Cerebellar nuclear complex (tissue), 1 donor: ENCODE results near the gene OR5A1.
"Not testable (repeated sequence)": the region's sequence is repeated elsewhere in the genome, so short reads cannot be mapped to it uniquely, and the experiment has no call there.

Experiments used
- DNase-seq, 2 experiments: peaks; one replicate each; lab custom pipeline; 2025; lab: John Stamatoyannopoulos, UW

OR5A1 gene

GRCh38 chr11:59436169-59436568 lies at the start of gene OR5A1:
Gene OR5A1, plus strand, starts transcription at chr11:59436469. Its CDS starts 6,700 bp downstream, at chr11:59443169.
- no peak for DNase-seq

DNA sequence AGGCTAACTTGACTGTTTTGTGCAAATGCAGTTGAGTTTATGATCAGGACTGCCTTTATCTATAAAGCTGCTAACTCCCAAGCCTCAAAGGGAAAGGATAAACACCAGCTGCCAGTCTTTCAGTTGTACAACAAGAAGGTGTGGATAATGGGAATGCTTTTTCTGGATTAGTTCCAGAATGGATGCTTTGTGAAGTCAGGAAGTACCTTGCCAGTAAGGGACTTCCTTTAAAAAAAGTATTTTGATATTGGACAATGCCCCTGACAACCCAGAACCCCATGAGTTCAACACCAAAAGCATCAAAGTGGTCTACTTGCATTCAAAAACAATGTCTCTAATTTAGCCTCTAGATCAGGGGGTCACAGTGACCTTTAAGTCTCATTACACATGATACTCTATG lies 42.1 kb upstream of the OR5A1 start:
- no peak for DNase-seq

DNA sequence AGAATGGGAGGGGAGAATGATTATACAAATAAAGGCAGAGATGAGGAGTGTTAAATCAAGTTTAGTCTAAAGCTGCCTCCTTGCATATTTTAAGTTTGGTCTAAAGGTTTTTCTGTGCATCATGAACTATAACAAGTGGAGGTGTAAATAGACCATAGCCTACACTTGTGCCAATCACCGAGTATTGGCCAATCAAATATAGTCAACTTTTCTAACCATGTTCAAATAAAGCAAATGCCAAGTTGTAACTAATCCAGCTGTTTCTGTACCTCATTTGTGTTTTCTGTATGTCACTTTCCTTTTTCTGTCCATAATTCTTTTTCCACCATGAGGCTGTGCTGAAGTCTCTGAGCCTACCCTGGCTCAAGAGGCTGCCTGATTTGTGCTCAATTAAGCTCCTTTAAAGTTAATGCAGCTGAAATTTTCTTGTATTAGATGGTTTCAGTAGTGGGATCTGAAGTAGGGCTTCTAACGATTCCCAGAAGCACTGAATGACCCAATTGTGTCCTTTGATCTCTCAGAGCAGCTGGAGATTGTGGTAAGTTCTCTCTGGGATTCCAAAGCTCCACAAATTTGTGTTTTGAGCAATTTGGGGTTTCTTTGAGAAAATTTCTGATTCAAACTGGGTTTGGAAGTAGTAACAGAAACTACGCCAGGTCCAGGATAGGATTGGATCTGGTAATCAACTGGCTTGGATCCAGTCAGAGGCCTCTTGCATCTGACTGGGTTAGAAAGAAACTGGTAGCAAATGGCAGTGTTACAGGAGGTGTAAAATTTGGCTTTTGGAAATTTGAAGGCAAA lies 35.6 kb upstream of the OR5A1 start:
- no peak for DNase-seq

DNA sequence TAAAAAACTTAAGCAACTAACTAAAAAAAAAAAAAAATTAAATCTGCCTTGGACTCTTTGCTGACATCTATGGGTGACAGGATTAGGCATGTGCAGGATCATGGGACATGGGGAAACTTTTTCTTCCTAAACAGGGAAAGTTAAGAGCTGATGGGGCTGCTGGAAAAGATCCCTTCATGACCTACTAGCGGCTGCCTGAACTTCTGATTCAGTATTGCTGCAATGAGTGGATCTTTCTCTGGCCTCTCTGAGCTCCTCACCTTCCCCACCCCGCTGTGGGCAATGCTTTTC lies 35.1 kb upstream of the OR5A1 start:
- no peak for DNase-seq

DNA sequence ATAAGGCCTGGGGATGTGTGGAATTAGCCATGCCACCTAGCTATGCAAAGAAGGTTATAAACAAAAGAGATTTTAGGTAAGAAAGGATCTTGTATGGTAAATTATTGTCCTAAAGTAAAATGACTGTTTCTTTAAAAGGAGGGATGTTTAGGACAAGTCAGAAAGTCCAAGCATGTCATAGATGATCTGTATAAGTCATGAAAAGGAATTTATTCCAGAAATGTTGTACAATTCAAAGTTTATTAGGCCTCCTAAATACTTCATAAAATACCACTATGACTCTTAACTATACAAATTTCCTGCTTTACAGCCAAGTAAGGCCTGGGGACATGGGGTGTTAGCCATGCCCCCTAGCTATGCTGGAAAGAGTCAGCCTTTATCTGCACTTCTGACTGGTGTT lies 32.7 kb upstream of the OR5A1 start:
- no peak for DNase-seq

GRCh38 chr11:59413646-59414045 lies 22.6 kb upstream of the OR5A1 start:
- DNase-seq: no peak

DNA sequence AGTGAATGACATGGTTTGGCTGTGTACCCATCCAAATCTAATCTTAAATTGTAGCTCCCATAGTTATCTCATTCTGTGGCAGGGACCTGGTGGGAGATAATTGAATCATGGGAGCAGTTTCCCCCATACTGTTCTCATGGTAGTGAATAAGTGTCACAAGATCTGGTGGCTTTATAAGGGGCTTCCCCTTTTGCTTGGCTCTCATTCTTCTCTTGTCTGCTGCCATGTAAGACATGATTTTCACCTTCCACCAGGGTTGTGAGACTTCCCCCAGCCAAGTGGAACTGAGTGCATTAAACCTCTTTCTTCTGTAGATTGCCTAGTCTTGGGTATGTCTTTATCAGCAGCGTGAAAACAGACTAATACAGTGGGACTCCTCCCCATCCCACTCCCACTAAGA lies 21.2 kb upstream of the OR5A1 start:
- DNase-seq: no peak

DNA sequence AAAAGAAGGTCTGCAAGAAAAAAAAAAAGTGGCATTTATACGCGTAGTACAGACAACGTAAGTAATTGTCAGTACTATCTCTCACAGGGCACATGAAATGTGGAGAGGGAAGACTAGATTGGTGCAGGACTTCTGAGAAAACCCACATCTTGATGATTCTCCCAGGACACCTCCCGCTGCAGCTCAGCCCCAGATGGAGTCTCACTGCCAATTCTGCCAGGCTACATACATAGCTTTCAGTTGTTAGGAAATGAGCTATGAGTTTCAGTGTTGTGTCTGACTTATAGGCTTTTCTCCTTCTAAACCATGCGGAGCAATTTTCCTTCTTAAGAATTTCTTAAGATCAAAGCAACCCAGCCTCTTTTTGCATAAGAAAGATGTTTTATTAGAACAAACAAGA lies 19.7 kb upstream of the OR5A1 start:
- DNase-seq: no peak

GRCh38 chr11:59417023-59417422 lies 19.2 kb upstream of the OR5A1 start:
- DNase-seq: no peak

DNA sequence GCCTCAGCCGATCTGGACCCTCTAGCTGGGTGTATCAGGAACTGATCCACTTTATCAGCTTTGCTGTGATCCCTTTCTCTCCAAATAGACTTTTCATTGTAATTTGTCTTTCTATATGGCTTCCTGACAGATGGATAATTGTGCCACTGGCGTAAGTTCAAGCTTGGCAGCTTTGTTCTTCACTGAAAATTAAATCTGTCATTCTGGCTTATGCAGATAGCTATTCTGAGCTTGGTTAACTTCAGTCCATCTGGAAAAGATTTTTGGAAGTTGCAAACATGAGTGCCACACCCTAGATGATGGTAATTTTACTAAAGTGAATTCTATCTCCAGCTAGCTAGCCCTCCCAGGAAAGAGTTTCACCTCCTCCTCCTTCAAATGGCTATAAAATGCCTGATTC lies 18.1 kb upstream of the OR5A1 start:
- no peak for DNase-seq

GRCh38 chr11:59423835-59424234 lies 12.4 kb upstream of the OR5A1 start:
- DNase-seq: no peak

DNA sequence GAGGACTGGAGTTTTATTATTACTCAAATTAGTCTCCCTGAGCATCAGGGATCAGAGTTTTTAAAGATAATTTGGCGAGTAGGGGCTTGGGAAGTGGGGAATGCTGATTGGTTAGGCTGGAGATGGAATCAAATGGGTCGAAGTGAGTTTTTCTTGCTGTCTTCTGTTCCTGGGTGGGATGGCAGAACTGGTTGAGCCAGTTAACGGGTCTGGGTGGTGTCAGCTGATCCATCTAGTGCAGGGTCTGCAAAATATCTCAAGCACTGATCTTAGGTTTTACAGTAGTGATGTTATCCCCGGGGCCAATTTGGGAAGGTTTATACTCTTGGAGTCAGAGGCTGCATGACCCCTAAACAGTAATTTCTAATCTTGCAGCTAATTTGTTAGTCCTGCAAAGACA lies 11.1 kb upstream of the OR5A1 start:
- DNase-seq: no peak

DNA sequence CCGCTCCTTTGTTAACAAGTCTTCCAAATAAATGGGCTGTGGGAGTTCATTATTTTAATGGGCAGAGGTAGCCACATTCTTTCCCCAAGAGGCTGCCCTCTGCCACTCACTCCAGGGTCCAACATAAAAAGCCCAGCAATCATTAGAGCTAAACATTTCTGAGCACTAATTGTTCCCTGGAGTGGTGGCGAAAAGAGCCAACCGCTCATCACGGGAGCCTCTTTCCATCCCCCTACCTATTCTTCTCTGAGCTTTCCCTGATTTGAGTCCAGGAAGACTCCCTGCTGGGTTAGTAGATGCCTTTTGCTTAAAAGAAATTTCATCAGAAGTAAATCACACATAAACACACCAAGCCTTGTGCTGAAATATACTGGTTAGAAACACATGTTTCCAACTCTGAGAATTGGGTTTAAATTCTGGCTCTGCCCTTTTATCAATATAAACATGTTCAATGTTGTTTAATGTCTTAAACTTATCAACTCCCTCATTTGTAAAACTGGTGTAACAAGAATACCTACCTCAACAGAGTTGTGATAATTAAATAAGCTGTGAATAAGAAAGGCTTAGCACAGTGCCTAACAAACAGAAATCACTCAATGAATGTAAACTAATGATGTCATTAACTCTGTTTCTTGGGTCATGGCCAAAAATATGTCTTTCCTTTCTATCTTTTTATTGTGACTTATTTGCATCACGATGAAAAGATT lies 9.8 kb upstream of the OR5A1 start, which contains the start of gene OR5A2:
Gene OR5A2, minus strand, starts transcription at position 53 of the 707 bp plus-strand sequence. CDS start 3,460 bp downstream, outside the sequence.
- DNase-seq: no peak

DNA sequence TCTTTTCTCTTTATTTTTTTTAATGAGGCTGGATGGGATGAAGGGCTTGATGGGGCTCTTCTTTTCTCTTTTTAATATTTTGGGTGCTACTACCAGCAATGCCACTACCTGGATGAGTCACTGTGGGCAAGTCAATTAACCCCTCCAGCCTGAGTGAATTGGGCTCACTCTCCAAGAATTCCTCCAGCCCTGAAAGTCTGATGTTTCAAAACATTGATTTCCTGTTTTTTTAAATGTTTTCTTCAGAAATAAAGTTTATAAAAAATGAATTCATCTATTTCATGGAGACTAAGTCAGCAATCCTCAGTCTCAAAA lies 9.2 kb upstream of the OR5A1 start:
- no peak for DNase-seq

- DNase-seq: no peak
Measured at GRCh38 chr11:59429924-59430516, 6.2 kb upstream of the OR5A1 start.

DNA sequence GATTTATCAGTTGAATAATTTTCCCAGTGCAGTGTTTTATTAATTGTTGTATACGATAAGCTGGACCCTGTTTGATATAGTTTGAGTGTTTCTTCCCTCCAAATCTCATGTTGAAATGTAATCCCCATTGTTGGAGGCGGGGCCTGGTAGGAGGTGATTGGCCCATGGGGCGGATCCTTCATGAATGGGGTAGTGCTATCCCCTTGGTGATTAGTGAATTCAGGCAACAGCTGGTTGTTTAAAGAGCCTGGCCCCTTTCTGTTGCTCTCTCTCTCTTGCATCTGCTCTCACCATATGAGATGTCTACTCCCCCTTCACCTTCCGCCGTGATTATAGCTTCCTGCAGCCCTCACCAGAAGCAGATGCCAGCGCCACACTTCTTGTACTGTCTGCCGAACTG lies 1.5 kb downstream of the OR5A1 start:
- no peak for DNase-seq

- not testable (repeated sequence) for DNase-seq
Measured at GRCh38 chr11:59445624-59446023, 9.4 kb downstream of the OR5A1 start.

- no peak for DNase-seq
Measured at GRCh38 chr11:59448484-59448883, 12.2 kb downstream of the OR5A1 start.

DNA sequence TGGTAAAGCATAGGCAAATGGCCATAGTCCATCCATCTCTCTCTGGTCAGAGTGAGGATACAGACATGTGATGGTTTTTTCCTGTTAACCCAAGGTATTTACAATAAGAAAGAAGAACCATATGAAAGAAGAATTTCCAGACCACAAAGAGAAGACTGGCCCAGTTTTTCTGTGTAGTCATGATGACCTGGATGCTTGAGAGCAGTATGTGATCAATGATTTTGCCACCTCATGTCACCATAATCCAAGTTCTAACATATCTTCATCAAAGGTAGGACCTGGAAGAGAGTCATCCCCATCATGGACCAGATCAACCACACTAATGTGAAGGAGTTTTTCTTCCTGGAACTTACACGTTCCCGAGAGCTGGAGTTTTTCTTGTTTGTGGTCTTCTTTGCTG lies 20.4 kb downstream of the OR5A1 start, which contains the start of gene OR4D6:
Gene OR4D6, plus strand, starts transcription at position 301 of the 400 bp plus-strand sequence. Its CDS starts 0 bp downstream, at position 301.
- DNase-seq: no peak

GRCh38 chr11:59459916-59460315 lies 23.6 kb downstream of the OR5A1 start:
- DNase-seq: no peak

DNA sequence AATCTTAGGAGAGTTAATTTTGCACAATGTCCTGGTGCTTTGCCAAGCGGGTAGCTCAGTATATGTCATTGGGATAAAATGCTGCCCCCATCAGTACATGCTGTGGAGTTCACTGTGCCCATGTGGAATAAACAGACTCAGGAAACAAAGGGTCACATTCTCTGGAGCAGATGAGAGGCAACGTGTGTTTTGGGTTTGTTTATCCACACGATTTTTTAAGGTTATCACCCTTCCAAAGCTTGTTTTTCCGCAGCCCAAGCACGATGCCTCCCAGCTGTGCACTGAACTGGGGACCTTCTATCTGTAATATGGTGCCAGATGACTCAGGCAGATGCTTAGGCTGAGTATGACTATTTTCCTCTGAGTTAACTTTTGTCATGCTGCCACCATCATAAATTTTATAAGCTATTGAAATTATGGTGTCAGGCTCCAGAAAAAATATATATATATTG lies 26.9 kb downstream of the OR5A1 start:
- no peak for DNase-seq

DNA sequence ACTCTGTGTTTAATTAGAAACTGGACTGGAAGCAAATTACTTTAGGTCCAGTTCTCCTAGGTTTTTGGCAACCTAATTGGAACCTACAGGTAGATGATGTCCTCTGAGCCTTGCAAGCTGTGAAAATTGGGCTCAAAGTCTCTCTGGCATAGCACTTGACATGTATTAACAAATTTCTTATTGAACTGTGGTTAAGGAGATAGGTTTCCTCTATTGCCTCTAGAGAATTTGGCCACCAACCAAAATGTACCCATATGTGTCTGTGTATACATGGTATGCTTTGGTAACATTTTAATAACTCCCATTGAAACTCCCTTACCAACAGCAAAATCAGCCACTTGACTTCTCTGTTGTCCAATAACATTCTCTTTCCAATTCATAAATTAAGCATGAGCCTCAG lies 36.7 kb downstream of the OR5A1 start, which contains the start of gene OR4D10:
Gene OR4D10, plus strand, starts transcription at position 301 of the 400 bp plus-strand sequence. CDS start 4,115 bp downstream, outside the sequence.
- DNase-seq: no peak

- no peak for DNase-seq
Measured at GRCh38 chr11:59475176-59475575, 38.9 kb downstream of the OR5A1 start.
